GM18499 (cell line): ENCODE results near the gene CNOT11.
"Not testable (repeated sequence)": the region's sequence is repeated elsewhere in the genome, so short reads cannot be mapped to it uniquely, and the experiment has no call there.

Source experiments
- ATAC-seq: cut with Tn5 transposase; IDR thresholded peaks from one replicate; pipeline ENCODE4 v1.9.1; 2021; ENCODE audit warnings: moderate number of reproducible peaks; ENCODE audit not compliant: insufficient read depth, unreplicated experiment

The CNOT11 gene

DNA sequence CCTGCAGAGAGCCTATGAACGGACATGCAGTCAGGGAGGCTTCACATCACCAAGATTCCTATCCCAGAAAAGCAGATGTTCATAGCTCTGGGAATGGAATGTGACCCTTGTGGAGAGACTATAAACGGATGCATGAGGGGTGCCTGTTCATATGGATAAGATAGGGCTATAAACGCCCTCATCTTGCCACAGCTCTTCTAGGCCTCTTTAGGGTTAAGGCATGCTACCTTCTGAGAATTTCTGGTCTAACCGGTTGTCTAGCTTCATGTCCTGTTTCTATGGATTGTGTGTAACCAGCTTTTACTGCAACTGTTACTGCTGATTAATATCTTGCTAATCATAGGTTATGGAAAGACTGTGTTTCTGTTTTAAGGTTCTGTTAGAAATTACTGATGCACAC is 8.3 kb upstream of the CNOT11 start:
- not testable (repeated sequence) for ATAC-seq

DNA sequence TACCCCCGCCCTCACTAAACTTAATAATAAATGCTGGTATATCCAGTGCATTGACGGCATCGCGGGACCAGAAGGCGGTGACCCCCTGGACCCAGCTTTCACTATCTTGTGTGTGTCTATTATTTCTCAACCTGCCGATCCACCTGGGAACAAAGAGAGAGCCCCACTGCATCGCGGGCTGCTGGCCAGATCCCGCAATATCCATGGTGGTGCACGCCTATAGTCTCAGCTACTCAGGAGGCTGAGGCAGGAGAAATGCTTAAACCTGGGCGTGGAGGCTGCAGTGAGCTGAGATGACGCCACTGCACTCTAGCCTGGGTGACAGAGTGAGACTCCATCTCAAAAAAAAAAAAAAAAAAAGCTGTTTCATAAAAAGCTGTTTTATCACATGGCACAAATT is 7.8 kb upstream of the CNOT11 start:
- ATAC-seq, result not testable (repeated sequence)

DNA sequence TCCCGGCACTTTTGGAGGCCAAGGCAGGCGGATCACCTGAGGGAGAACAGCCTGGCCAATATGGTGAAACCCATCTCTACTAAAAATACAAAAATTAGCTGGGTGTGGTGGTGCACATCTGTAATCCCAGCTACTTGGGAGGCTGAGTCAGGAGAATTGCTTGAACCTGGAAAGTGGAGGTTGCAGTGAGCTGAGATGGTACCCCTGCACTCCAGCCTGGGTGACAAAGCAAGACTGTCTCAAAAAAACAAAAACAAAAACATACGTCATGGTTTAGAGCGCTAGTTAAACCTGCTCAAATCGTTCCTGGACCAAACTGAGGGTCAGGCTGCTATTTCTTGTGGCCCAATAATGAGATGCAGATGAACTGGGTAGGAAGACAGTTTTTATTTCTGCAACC is 7.2 kb upstream of the CNOT11 start:
- ATAC-seq, result not testable (repeated sequence)

DNA sequence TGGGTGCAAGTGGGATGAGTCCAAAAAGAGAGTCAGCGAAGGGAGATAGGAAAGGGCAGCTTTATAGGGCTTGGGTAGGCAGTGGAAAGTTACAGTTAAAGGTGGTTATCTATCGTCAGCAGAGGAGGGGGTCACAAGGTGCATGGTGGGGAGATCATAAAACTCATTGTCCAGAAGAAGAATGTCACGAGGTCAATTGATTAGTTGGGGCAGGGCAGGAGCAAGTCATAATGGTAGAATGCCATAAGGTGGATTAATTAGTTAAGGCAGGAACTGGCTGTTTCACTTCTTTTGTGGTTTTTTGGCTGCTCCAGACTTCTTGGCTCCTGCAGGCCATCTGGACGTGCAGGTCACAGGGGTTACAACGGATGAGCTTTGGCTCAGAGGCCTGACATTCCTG is 3.9 kb upstream of the CNOT11 start:
- not testable (repeated sequence) for ATAC-seq

DNA sequence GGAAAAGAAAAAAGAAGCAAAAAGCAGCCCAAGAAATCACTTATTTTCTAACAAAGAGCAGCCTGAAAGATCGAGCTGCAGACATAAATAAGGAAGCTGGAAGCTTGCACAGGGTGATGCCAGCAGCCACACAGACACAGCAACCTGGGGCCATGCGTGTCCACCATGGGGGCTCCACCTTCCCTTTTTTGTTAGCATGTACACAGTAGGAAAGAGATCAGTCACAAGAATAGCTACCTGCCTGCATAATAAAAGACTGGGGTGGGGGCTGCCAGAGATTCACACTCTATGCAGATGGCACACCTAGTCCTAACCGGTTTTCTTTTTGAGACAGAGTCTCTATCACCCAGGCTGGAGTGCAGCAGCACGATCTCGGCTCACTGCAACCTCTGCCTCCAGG is 2.9 kb upstream of the CNOT11 start:
- ATAC-seq, result no peak

DNA sequence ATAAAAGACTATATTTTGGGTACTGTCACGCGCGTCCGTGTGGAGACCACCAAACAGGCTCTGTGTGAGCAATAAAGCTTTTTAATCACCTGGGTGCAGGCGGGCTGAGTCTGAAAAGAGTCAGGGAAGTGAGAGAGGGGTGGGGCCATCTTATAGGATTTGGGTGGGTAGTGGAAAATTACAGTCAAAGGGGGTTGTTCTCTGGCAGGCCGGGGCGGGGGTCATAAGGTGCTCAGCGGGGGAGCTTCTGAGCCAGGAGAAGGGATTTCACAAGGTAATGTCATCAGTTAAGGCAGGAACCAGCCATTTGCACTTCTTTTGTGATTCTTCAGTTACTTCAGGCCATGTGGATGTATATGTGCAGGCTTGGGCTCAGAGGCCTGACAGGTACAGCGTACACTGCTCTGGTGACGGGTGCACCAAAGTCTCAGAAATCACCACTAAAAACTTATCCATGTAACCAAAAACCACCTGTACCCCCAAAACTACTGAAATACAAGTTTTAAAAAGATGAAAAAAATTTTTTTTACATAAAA is 1.4 kb upstream of the CNOT11 start:
- not testable (repeated sequence) for ATAC-seq

DNA sequence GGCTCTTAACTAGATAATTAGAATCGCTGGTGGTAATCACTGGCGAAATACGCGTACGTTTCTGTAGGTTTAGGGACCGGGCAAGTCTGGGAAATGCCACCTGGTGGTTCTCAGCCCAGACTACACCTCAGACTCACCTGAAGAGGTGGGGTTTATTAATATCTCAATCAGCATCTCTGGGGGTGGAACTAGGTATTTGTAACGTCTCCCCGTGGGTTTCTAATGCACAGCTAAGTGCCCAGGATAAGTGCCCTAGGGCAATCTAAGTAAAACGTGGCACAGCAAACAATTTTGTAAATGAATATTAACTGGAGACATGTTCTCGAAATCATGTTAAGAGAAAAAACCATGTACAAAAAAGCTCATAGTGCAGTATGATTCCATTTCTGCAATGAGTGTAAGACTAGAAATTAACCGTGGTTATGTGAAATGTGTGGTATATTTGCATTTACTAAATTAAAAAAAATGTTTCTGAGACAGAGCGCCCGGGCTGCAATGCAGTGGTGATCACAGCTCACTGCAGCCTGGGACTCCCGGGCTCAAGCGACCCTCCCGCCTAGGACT is 760 bp upstream of the CNOT11 start:
- peak; percentile 36 for ATAC-seq

DNA sequence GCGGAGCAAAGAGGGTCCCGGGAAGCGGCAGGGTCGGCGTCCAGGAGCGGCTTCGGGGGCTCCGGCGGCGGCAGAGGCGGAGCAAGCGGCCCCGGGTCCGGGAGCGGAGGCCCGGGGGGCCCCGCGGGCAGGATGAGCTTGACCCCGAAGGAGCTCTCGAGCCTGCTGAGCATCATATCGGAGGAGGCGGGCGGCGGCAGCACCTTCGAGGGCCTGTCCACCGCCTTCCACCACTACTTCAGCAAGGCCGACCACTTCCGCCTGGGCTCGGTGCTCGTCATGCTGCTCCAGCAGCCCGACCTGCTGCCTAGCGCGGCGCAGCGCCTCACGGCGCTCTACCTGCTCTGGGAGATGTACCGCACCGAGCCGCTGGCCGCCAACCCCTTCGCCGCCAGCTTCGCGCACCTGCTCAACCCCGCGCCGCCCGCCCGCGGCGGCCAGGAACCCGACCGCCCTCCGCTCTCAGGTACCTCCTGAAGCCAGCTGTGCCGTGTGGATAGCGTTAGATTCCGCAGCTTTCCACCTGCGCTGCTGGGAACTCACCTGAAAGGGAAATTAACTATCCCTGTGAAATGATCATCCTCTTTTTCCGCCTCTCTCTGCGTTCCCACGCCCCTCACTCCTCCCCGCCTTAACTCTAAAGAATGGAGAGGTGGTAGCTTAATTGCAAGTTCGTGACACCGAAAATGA is 472 bp downstream of the CNOT11 start:
- ATAC-seq, result peak; percentile 30

DNA sequence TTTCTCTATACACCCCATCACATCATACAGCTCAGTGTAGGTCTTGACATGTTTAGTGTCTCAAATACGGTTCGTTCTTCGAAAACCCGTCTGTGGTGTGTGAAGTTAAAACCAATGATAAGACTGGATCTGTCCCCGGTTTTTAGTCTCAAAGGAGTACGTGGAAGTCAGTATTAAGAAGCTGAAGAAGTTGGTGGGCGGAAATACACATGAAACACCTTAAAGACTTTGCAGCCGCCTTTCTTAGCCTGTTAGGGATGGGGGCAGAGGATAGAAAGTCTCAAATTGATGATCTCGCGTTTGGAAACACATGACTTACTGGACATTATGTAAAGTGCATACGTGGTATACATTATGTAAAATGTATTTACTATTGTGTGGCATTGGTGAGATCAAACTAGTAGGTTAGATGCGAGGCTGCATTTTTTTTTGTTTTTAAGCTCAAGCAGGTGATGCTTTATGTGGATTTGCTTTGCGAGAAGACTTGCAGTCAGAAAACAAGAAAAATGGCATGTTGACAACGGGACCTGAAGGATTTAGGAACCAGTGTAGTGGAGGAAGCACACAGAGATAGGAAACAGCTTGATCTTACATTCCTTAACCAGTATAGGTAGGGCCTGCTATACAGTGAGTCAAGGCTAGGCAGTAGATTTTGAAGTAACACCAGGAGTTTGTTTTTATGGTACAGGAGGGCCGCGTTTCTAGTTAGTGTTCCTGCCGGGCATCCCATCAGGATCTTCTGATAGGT is 1.2 kb downstream of the CNOT11 start:
- no peak for ATAC-seq

DNA sequence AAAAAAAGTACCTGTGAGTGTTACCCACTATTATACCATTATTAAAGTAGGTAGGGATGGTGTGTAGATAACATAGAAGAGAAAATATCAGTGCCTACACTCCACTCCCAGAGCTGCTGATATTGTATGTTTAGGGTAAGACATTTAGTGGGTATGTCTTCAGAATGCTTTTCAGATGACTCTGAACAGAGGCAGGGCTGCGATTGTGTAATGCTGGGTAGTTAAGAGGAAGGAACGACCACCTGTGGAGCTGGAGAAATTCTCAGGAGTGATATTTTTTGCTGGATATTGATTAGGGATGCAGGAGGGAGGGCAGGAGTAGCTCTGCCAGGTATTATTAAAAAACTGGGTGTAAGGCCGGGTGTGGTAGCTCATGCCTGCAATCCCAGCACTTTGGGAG is 2.8 kb downstream of the CNOT11 start:
- ATAC-seq, result no peak

DNA sequence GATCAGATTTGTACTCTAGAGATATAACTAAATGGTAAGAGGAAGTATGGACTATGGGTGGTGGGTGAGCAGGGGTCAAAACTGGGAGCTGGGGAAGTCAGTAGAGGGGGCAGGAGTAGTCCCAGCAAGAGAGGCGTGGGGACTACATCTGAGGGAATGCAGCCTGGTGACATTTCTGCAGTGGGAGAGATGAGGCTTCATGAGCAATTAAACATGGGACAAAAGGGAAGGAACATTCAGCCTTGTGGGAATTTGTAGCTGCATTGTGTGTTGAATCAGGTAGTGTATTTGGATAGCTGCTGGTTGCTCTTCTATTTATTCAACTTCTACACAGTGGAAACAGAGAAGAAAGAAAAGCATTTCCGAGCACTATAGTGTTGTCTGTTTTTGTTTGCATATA is 3.6 kb downstream of the CNOT11 start:
- ATAC-seq, result no peak

DNA sequence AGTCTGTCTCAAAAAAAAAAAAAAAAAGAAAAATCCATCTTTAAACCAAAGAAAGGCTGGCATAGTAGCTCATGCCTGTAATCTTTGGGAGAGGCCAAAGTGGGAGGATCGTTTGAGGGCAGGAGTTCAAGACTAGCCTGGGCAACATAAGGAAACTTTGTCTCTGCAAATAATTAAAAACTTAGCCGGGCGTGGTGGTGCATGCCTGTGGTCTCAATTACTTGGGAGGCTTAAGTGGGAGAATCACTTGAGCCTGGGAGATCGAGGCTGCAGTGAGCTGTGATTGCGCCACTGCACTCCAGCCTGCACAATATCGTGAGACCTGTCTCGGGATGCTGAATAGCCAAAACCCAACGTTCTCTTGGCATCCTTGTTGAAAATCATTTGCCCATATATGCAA is 6.1 kb downstream of the CNOT11 start:
- no peak for ATAC-seq

DNA sequence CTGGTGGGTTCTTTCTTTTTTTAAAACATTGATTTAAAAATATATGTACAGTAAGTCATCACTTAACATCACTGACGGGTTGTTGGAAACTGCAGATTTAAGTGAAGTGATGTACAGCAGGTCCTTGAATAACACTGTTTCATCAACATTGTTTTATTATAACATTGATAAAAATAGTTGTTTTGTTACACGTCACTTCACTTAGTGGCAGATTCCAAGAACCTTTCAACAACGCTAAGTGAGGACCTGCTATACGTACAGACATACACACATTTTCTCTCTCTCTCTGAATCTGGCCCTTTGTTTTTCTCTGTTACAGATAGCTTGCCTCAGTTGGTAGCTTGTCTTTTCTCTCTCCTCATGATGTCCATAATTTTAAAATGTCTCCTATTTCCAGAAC is 9.5 kb downstream of the CNOT11 start:
- no peak for ATAC-seq

DNA sequence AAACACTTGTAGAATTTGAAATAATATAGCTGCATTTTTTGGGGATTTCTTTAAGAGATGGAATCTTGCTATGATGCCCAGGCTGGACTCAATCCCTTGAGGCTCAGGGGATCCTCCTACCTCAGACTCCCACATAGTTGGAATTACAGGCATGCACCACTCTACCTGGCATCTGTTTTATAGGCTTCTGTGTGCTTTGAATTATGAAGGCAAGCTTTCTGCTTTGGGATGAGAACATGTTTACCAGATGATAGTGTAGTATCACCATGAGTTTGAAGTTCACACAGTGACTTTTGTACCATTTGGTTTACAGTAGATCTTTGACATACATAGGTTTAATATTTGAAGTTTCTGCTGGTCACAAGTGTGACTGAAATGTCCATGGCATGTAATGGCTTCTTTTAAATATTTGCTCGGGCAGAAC is 10.7 kb downstream of the CNOT11 start:
- no peak for ATAC-seq

DNA sequence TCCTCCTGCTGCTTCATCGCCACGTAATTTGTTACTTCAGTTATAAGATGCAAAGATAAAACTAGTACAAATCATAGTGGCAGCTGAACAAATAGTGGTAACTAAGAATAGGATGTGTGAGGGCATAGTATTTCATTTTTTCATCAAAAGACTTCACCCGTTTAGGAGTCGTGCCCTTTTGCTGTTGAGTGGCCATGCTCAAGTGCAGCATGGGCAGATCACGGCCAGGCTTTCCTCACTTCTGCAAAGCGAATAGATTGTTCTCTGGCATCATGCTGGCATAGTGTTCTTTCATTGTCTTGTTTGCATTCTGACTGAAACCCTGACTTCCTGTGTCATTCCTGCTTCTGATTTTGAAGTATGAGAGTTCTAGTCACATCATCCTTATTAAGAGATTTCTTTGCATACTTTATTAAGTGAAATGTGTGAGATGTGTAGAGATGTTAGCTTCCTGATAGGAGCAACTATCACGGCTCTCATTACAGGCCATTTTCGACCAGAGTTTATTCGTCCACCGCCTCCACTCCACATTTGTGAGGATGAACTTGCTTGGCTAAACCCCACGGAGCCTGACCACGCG is 11.8 kb downstream of the CNOT11 start:
- no peak for ATAC-seq

DNA sequence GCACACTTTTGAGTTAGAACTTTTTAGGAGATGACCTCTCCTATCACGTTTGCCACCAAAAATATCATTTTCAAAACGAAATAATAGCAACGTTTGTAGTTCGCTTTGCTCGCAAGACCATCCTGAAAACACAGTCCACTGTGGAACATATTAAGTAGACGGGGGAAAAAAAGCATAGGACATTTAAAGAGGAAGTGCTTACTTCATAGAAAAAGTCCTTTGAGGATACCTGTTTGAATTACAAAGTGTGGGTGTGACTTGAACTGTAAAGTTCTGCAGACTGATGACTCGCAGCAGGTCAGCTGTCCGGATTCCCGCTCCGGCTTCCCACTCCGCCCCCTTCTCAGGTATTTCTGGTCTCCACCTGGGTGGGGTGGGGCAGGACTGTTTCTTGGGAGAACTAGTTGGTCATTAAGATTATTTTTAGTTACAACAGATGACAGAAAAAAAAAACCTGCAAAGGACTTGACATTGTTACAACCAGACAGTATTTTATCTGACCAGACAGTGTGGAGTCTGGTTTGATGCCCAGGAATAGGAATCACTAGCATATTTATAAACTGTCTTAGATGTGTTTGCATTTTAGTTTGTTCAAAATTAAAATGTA is 13.3 kb downstream of the CNOT11 start:
- ATAC-seq, result no peak

DNA sequence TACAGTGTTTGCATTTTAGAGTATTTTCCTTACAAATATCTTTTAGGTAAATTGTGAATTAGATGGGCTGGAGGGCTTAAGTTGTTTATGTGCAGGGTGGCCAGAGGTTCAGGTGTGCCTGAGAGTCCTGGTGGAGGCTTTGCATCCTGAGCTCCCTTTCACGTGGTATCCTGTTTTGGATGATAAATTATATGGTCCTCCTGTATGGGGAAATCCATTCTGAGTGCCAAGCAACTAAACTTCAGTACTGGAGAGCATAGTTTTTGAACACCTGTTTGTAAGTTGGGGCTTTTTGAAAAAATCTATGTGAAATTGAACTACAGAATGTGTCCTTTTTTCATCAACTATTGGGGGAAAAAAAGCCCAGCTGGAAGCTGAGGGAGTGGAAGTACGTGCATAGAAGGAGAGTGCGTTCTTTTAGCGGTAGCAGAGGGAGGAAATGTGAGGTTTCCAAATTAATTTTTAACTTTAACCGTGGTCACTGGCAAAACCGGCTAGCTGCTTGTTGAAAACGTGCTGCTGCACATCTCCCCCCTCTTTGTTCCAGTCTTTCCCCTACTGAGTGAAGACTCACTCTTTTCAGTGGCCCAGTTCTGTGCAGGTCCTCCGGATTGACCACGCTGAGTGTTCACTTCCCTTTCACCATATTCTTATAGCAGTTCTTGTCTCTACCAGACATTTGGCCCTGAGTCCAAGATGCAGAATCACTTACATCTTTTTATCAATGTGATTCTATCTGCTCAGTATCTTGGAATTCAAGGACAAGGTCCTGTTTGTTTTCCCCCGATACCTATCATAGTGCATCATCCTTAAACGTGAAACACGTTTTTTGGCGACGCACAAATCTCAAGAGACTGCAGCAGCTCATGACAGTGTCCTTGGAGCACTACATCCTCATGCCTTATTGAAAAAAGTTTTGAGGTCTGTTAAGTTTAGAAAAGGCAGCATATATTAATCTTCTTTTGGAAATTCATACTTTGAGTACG is 15.3 kb downstream of the CNOT11 start:
- ATAC-seq, result no peak

DNA sequence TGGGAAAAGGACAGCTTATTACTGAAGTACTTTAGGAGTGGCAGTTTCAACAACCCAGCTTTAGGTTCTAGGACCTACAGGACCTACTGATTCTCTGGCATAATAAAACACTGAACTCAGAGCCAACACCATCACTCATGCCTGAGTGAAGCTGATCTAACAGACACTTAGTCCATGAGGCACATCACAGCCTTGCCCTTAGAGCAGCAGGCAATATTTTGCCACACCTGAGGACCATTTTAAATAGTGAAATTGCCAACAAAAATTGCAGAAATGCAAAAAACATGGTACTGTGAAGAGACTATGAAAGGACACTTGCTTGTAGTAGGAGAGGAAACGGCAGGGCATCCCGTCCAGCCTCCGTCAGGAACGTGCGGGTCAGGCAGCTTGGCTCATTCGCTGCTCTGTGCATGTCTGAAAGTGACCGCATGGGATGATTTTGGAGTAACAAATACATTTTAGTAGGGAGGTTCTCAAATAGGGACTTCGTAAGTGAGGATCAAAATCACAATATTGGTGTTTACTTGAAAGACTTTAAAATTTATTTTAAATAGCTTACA is 18.1 kb downstream of the CNOT11 start:
- ATAC-seq, result no peak
